Gastrocnemius medialis (tissue), 4 donors: ENCODE results near the gene HEY2. TPM values are rescaled to one million over a fixed set of nuclear protein-coding genes. Genes with fewer than 3 reads are reported as not detected.

ENCODE experiments used
- ATAC-seq, 2 donors: fragments of 150-250 bp; one replicate each; pipeline ENCODE4 v1.9.1; 2016
- DNase-seq, 2 donors: peaks; one replicate each; pipeline ENCODE4 v3.0.0-alpha.2; 2019
- H3K27ac ChIP-seq, 4 donors: fragments of 200-600 bp; sonication (generic); 1 replicate in 1 of 4; 2 replicates in 3 of 4; pipeline ENCODE4 v1.5.1; 2016 to 2018; ENCODE audit warnings: mild to moderate bottlenecking in 2 of 4, moderate library complexity in 1 of 4
- H3K27me3 ChIP-seq, 3 donors: fragments of 200-600 bp; sonication (generic) in 2 of 3; 1 replicate in 1 of 3; 2 replicates in 2 of 3; pipeline versions ENCODE4 v1.5.1 to v1.6.0; 2016 to 2019; ENCODE audit warnings: mild to moderate bottlenecking in 1 of 3, moderate library complexity in 1 of 3
- H3K36me3 ChIP-seq, 2 donors: fragments of 200-600 bp; sonication (generic) in 1 of 2; one replicate each; pipeline ENCODE4 v1.5.1; 2017 to 2018
- H3K4me1 ChIP-seq, 2 donors: fragments of 200-600 bp; sonication (generic) in 1 of 2; one replicate each; pipeline ENCODE4 v1.5.1; 2016 to 2017; ENCODE audit warnings: mild to moderate bottlenecking in 2 of 2
- H3K4me3 ChIP-seq, 4 donors: fragments of 200-600 bp; sonication (generic) in 3 of 4; 1 replicate in 1 of 4; 2 replicates in 3 of 4; pipeline ENCODE4 v1.5.1; 2016 to 2019; ENCODE audit warnings: mild to moderate bottlenecking in 2 of 4
- H3K9me3 ChIP-seq, 3 donors: fragments of 200-600 bp; sonication (generic) in 2 of 3; 1 replicate in 1 of 3; 2 replicates in 2 of 3; pipeline ENCODE4 v1.5.1; 2016 to 2019
- POLR2A ChIP-seq, 2 donors: fragments of 450-650 bp; IDR thresholded peaks; one replicate each; pipeline ENCODE4 v1.6.1; 2017; ENCODE audit warnings: antibody characterized with exemption in 2 of 2, mild to moderate bottlenecking in 2 of 2, moderate library complexity in 2 of 2
- in situ Hi-C, 4 donors: fragments of 200-750 bp; cut with MboI; loops; one replicate each; pipeline versions ENCODE4 v1.15.0 to v1.8.0; 2017; ENCODE audit warnings: low sequenced_read_pairs in 4 of 4
- intact Hi-C: fragments of 100-400 bp; cut with DNase I; formaldehyde crosslinking; loops from one replicate; pipeline ENCODE4 v1.15.1; 2023; ENCODE audit warnings: low total_unique reads
- total RNA-seq, 4 donors: library from RNA; depleted of rRNA; stranded (reverse); fragments of >200 nt; gene quantifications; one replicate each; pipeline versions ENCODE4 v1.1.0 to v1.2.3, GENCODE V29; 2016
- TF ChIP-seq, protein P1 (sequence below), 5 experiments: fragments of 450-650 bp in 3 of 5; fragments of 200-600 bp in 2 of 5; sonication (generic) in 2 of 5; IDR thresholded peaks in 4 of 5; conservative IDR thresholded peaks in 1 of 5; 1 replicate in 4 of 5; 2 replicates in 1 of 5; pipeline ENCODE4 v1.5.1; 2016 to 2019; ENCODE audit warnings: antibody characterized with exemption in 5 of 5, mild to moderate bottlenecking in 3 of 5, moderate library complexity in 3 of 5

Gene HEY2
- total RNA-seq, 4 donors from 2014 or later: 5.9 to 9.0 (median 7.4) TPM

DNA sequence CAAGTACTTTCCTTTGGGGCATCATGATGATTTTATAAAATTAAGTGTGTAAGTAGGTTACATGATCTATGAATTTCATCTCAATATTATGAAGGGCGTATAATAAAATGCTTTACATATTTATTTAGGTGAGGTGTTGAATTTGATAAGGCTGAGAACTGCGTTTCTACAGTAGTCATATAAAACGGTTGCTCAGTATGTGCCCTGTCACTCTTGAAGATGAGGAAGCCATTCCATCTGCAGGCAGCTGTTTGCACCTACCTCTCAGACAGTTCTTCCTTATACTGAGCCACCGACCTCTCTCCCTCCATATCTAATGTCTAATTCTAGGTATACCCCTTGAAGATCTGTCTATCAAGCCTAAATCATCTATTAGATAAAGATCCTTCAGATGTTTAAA is 57.4 kb downstream of the HEY2 start:
- no peak for ATAC-seq
- Histone ChIP-seq H3K9me3 (no peaks in the 10 kb centered on the region), H3K36me3 (no peaks in the 10 kb centered on the region), H3K27ac (no peak overlapping the region), H3K4me3 (no peak overlapping the region), H3K27me3 (no peaks in the 10 kb centered on the region), H3K4me1 (no peaks in the 10 kb centered on the region)
- intact Hi-C loops (no loop called here), in situ Hi-C loops (no loop called here)
- no peak for DNase-seq
- TF ChIP-seq, protein P1, sequence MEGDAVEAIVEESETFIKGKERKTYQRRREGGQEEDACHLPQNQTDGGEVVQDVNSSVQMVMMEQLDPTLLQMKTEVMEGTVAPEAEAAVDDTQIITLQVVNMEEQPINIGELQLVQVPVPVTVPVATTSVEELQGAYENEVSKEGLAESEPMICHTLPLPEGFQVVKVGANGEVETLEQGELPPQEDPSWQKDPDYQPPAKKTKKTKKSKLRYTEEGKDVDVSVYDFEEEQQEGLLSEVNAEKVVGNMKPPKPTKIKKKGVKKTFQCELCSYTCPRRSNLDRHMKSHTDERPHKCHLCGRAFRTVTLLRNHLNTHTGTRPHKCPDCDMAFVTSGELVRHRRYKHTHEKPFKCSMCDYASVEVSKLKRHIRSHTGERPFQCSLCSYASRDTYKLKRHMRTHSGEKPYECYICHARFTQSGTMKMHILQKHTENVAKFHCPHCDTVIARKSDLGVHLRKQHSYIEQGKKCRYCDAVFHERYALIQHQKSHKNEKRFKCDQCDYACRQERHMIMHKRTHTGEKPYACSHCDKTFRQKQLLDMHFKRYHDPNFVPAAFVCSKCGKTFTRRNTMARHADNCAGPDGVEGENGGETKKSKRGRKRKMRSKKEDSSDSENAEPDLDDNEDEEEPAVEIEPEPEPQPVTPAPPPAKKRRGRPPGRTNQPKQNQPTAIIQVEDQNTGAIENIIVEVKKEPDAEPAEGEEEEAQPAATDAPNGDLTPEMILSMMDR (IDR thresholded peaks at IDR 0.05 in 4 of 5, conservative IDR thresholded peaks at IDR 0.05 in 1 of 5): no peak
- TF ChIP-seq POLR2A (IDR thresholded peaks at IDR 0.05): no peak

DNA sequence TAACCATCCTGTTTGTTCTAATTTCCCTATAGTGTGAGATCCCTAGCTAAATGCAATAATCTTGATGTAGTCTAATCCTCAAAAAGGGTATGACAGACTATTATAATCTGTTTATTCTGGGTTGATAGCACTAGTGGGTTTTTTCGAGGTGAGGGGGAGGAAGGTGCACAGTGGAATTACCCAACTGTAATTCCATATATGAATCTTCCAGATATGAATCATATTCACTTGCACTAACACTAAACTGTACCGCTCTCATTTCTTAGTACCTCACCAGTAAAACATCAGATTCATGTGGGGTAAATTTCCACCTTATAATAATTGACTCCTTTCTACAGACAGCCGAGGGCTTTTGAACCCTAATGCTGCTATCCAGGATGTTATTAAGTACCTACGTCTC is 57.9 kb downstream of the HEY2 start:
- in situ Hi-C loops: no loop called here

DNA sequence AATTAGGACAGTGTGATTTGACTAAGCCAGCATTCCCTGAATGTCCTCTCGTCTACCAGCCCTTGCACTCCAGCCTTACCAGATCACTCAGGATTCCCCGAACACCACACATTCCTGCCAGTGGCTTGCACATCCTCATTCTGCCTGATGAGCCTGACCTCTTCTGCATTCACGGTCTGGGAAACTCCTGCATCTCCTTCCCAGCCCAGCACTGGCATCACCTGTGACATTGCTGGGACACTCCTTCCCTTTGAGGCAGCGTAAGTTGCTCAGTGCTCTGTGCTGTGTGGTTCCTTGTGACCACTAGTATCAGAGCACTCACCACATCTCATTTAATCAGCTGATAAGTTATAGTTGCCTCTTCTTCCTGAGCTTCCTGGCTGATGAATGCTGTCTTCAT is 58.6 kb downstream of the HEY2 start:
- intact Hi-C loops (no loop called here), in situ Hi-C loops (no loop called here)
- Histone ChIP-seq H3K4me3 (no peak overlapping the region), H3K27ac (no peak overlapping the region), H3K4me1 (no peaks in the 10 kb centered on the region), H3K36me3 (no peaks in the 10 kb centered on the region), H3K27me3 (no peaks in the 10 kb centered on the region), H3K9me3 (no peaks in the 10 kb centered on the region)
- no peak for DNase-seq
- no peak for ATAC-seq
- no peak for TF ChIP-seq POLR2A (IDR thresholded peaks at IDR 0.05)
- TF ChIP-seq, protein P1 (IDR thresholded peaks at IDR 0.05 in 4 of 5, conservative IDR thresholded peaks at IDR 0.05 in 1 of 5): no peak

More for the DNA sequence above, 57.9 kb downstream of the HEY2 start:
- no peak for DNase-seq
- no peaks in the 10 kb centered on the region for H3K9me3 ChIP-seq
- H3K27me3 ChIP-seq: no peaks in the 10 kb centered on the region
- TF ChIP-seq, protein P1 (IDR thresholded peaks at IDR 0.05 in 4 of 5, conservative IDR thresholded peaks at IDR 0.05 in 1 of 5): no peak
- no peak for TF ChIP-seq POLR2A (IDR thresholded peaks at IDR 0.05)
- no peaks in the 10 kb centered on the region for H3K36me3 ChIP-seq
- H3K4me3 ChIP-seq: no peak overlapping the region
- H3K27ac ChIP-seq: no peak overlapping the region
- no peaks in the 10 kb centered on the region for H3K4me1 ChIP-seq
- ATAC-seq: no peak
- intact Hi-C loops: no loop called here

DNA sequence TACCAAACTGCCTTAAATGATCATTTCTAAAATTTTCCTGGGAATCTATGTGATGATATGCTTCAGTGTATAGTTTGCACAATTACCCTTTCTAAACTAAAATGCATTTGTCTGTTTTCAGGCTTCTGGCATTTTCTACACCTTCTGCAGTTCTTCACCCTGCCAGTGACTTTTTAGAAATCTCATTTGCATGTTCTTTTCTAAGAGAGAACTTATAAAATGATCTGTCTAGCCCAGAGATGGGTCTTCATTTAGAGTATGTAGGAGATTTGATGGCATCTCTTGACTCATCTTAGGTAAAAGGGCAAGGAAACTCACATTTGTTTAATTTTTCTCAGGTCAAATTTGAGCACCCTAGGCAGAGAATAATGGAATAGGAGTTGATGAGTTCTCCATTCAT is 59.2 kb downstream of the HEY2 start:
- in situ Hi-C loops: no loop called here

More for the DNA sequence above, 59.2 kb downstream of the HEY2 start:
- Histone ChIP-seq H3K9me3 (no peaks in the 10 kb centered on the region), H3K27ac (no peak overlapping the region), H3K4me1 (no peaks in the 10 kb centered on the region), H3K4me3 (no peak overlapping the region), H3K36me3 (no peaks in the 10 kb centered on the region), H3K27me3 (no peaks in the 10 kb centered on the region)
- TF ChIP-seq, protein P1 (IDR thresholded peaks at IDR 0.05 in 4 of 5, conservative IDR thresholded peaks at IDR 0.05 in 1 of 5): no peak
- TF ChIP-seq POLR2A (IDR thresholded peaks at IDR 0.05): no peak
- intact Hi-C loops: no loop called here
- no peak for ATAC-seq
- no peak for DNase-seq
